NCI-H146 (cell line): Measurements from ENCODE around the gene C5orf46.
A peak's percentile ranks its signal among the peaks of the same experiment; 100 is the strongest.

Source experiments
- DNase-seq: peaks from one replicate; lab custom pipeline; 2025; lab: John Stamatoyannopoulos, UW

The C5orf46 gene

DNA sequence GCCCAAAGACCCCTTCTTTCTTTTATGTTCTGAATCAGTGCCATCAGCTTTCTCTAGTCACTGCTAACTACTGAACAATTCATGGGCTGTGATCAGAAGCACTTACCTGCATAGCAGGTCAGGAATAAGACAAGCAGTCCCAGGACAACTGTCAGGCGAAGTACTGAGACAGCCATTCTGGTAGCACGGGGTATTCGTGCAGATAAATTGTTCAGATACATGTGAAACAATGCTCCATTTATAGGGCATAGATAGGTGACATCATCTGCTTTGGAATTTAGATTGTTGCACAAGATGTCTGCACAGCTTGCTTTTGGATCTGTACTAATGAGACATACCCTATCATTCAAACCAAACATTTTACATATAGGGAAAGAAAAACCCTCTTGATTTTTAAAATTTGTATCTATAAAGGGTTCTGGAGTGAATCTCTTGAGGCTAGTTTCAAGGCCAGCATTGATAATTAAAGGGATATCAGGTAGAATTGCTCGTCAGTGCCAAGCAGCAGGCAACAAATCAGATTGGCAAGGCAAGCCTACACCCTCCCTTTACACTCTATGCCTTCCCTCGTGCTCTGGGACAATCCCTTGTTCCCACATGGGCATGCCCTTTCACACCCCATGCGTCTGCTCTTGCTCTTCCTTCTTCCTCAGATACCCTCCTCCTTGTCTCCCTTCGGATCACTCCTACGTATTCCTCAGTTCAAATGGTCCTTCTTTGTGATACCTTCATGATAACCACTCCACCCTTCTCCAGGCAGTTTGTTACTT, at the start of gene C5orf46:
Gene C5orf46, minus strand, starts transcription at position 213 of the 770 bp plus-strand sequence. Its CDS starts 37 bp downstream, at position 176.
- DNase-seq = no peak

- DNase-seq = no peak
Measured at GRCh38 chr5:147954971-147955370, 48.6 kb upstream of the C5orf46 start.

DNA sequence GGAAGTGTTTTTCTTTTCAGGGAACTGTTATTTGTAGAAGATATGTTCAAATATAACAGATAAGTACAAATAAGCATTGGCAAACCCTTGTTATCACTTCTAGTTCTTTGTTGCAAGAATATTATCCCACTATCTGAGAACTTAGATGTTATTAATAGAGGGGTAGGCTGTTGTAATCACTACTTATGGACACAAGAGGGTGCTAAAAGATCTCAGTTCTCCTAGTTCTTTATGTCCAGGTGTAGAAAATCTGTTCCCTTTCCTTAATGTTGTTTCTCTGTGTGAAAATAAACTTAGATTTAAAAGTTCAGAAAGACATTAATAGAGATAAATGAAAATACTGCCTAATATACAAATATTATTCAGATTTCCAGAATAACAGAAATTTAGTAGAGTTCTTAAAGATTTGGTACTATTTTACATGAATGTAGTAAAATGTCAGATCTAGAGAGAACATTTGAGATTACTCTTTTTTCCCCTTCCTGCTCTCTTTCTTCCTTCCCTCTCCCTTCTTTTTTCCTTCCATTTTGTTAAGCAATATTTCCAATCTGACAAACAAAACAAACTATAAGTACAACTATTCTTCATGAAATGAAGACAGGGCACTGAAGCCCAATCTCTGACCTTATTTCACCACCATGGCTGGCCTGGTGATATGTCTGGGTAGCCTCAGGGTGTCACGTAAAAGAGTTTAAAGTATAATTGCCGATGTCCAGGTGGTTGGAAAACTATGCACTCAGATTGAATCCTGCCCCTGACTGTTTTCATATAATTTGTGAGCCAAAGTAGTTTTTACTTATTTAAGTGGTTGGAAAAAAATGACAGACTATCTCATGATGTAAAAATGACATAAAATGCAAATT, 43.6 kb upstream of the C5orf46 start:
- peak; percentile 36 for DNase-seq

GRCh38 chr5:147946658-147947274, 40.4 kb upstream of the C5orf46 start:
- peak; percentile 46 for DNase-seq

DNA sequence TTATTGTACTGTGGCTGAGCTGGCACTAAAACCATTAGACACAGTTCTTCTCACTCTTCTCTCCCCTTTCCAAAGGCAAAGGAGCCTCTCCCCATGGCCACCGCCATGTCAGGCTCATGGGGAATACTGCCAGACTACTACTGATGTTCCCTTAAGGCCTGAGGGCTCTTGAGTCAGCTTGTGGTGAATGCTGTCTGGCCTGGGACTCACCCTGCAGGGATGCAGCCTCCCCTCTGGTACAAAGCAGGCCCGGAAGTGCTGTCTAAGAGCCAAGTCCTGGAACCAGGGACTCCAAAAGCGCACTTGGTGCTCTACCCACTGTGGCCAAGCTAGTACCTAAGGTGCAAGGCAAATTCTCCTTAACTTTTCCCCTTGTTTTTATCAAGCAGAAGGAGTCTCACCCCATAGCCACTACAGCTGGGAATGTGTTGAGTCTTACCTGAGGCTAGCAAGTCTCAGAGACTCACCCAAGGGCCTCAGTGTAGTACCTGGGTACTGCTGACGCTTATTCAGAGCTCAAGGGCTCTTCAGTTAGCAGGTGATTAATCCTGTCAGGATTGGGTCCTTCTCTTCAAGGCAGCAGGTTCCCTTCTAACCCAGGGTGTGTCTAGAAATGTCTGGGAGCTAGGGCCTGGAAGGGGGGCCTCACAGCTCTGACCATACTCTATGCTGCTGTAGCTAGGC, 33.2 kb upstream of the C5orf46 start:
- DNase-seq = no peak

DNA sequence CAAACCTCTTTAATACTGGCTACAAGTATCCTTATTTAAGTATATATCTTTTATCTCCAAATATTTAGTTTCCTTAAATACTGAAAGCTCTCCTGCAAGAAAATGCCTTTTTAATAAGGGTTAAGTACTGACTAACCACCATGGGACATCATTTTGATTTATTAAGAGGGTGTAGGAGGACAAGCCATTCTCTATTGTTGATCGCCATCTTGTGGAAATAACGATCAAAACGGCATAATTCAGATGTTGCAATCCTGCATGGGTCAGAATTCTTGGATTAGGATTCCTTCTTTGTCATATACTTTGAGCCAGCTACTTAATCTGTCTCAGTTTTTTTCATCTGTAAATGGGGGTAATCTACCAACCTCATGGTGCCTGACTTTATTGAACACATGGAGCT, 28.7 kb upstream of the C5orf46 start:
- DNase-seq = peak; percentile 31

DNA sequence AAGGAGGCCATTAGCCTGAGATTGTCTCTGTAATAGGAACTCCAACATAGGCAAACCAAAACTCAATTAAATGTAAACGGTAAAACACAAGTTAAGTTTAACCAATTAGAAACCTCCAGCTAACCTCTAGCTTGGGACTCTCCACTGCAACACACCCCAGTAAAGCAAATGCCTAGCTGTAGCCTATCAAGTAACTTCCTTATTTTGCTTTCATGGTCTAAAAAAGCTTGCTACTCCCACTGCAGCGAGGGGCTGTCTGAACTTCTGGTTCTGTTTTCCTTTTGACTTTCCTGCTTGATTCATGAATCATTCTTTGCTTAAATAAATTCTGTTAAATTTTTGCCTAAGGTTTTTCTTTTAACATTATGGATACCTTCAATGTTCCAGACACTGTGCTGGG, 24.4 kb upstream of the C5orf46 start:
- DNase-seq = no peak

DNA sequence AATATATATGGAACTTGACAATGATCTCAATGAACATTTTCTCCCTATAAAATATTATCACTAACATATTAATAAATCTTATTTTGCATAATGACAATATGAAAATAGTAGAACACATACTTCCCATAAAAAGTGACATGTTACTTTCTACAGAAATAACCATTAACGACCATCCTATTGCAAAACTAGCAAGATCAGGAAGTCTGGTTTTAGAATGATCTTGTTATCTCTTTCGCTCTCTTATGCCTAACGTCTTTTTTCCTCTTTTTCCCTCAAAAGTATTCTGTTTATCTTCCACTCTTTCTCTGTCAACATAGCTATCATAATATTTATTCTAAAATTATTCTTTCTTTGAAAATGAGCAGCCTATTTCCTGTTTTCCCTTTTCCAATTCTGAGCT, 21.6 kb upstream of the C5orf46 start:
- DNase-seq = no peak

- no peak for DNase-seq
Measured at GRCh38 chr5:147925020-147925419, 18.7 kb upstream of the C5orf46 start.

- DNase-seq = no peak
Measured at GRCh38 chr5:147921136-147921535, 14.8 kb upstream of the C5orf46 start.

- no peak for DNase-seq
Measured at GRCh38 chr5:147920420-147921030, 14.2 kb upstream of the C5orf46 start.

DNA sequence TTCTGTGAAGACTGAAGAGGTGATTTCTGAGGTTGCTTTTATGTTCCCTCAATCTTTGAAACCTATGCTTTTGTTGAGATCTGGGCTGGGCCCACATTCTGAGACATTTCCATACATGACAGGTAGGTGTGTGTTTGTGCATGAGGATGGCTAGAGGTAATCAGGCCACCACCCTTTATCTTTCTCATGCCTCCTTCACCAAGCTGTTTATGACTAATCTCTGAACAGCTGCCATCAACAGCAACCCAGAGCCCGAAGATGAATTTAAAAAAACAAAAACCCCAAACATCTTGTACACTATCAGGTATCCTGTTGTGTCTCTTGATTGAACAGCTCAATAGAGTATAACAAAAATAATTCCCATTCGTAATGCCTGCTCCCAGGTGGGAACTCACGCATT, 12.6 kb upstream of the C5orf46 start:
- peak; percentile 18 for DNase-seq

GRCh38 chr5:147918101-147918685, 11.9 kb upstream of the C5orf46 start:
- no peak for DNase-seq

DNA sequence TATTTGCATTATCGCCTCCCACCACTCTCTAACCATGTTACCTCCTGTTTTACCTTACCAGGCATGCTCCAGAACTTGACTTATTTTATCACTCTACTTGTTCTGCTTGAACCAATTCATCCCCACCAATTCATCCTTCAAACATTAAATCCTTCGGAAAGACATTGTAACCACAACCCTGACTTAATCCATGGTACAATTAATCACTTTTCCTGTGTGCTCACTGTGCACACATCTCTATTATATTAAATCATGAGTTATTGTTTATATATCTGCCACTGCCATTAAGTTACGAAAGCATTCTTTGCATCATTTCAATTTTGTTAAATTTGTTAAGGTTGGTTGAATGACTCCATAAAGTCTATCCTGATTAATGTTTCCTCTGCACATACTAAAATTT, 7.4 kb upstream of the C5orf46 start:
- DNase-seq = no peak

GRCh38 chr5:147912011-147912410, 5.7 kb upstream of the C5orf46 start:
- no peak for DNase-seq

DNA sequence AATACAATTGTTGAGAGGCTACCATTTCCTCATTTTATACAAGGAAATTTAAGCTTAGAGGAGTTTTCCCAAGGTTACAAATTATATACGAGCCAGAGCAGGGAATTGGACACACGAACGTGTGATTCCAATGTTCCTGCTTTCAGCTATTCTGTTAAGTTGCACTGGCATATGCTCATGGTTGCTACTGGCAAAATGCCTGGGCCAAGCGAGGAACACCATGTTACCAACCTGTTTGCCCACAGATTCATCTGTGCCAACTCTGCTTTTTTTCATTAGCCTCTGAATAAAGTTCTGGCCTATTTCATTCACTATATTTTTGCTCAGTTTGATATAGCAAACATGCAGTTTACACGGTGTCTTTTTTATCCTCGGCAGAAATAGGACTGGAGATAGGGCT, 5.1 kb upstream of the C5orf46 start:
- DNase-seq = no peak

DNA sequence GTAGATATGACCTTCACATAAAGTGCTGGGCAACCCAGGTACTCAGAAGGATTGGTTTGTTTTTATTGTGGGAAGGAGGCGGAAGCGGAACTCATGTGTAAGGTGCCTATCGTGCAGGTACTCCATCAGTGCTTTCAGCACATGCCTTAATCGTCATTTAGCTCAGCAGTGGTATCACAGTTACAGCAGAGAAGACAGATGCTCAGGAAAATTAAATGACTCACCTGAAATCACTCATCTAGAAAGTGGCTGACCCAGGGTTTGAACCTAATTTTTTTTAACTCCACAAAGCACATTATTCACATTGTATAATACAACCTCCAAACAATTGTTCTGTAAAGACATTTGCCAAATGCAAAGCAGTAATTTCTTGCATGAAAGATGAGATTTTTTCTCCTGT, 2.2 kb downstream of the C5orf46 start:
- DNase-seq = no peak

DNA sequence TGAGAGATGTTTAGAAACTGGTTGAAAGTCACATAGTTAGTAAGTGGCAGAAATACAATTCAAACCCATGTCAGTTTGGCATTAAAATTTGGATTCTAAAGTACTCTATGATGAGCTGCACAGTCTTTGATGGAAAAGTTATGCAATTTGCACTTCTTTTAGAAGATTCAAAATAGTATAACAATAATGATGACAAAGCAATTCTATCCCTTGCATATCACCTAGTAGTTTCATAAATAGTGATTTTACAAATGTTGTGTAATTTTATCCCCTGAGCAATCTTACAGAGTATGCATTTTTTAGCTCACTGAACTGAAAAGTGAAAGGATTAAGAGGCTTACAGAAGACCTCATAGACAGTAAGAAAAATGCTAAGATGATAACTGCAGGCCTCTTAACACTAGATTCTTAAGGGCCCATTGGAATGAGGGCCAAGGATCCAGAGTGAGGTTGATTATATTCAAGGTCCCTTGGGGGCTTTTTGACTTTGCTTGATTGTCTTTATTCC, 3.7 kb downstream of the C5orf46 start:
- no peak for DNase-seq

GRCh38 chr5:147901599-147902039, 4.7 kb downstream of the C5orf46 start:
- DNase-seq = no peak

- no peak for DNase-seq
Measured at GRCh38 chr5:147898875-147899401, 7.4 kb downstream of the C5orf46 start.

GRCh38 chr5:147895864-147896263, 10.5 kb downstream of the C5orf46 start:
- no peak for DNase-seq
